HG02981 (cell line): ENCODE results near the gene FLG.
"Not testable (repeated sequence)": the region's sequence is repeated elsewhere in the genome, so short reads cannot be mapped to it uniquely, and the experiment has no call there.

Experiments used
- ATAC-seq: cut with Tn5 transposase; IDR thresholded peaks from one replicate; pipeline ENCODE4 v1.9.1; 2021; ENCODE audit warnings: mild to moderate bottlenecking, moderate library complexity; ENCODE audit not compliant: unreplicated experiment

The FLG gene

DNA sequence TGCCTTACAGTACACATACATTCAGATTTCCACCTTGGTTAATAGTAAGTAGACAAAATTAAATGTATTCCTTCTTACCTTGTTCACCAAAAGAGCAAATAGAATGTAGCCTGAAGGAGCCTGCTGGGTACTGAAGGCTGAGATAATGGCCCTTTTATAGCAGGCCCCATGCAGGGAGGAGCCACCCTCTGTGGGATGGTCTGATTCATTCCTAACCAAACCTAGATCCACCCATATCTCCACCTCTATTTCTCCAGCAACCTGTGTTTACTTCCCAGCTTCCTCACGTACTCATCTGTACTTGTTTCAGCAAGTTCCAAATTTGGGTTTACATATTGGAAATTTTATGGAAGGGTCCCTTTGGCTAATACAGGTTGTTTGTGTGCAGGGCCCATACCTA, at the start of gene FLG:
TSS of gene FLG (minus strand) at position 129 of the 400 bp plus-strand sequence. CDS start 9,783 bp downstream, outside the sequence.
- ATAC-seq = no peak

DNA sequence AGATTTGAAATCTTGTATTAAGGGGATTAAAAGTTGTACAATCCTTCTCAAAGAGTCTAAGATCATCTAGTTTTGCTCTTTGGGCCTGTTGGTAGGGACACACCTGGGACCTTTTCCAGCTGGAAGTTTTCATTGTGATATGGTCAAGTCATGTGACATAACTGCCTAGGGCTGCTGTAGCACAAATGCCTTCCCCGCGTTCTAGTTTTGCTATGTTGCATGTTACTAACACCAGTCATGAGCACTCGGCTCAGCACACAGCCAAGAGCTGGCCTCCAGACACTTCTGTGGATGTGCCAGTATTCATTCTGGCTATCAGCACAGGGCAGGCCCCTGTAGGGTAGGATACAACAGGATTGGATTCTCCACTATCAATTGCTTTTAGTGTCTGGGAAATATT, 49.4 kb upstream of the FLG start:
- no peak for ATAC-seq

- ATAC-seq = no peak
Observed at GRCh38 chr1:152372672-152373071, 47.6 kb upstream of the FLG start.

GRCh38 chr1:152367436-152367835, 42.4 kb upstream of the FLG start:
- no peak for ATAC-seq

DNA sequence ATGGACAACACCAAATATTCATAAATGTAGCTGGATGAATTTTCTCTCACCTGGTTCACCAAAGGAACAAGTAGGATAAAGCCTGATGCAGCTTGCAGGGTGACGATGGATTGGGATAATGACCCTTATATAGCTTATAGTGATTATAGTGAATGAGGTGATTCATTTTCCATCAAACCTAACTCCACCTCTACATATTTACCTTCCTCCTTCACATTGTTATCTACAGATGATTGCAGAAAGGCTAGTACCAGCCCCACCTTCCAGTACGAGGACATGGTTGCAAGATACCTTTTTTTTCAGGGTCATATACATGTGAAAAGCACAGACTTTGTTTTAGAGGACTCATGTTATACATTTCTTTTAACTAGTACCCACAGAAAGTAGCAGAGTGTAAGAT, 34.9 kb upstream of the FLG start, which contains the start of gene FLG2:
TSS of gene FLG2 (minus strand) at position 101 of the 400 bp plus-strand sequence. CDS start 1,122 bp downstream, outside the sequence.
- no peak for ATAC-seq

- no peak for ATAC-seq
Observed at GRCh38 chr1:152356736-152357135, 31.7 kb upstream of the FLG start.

- ATAC-seq = no peak
Observed at GRCh38 chr1:152349611-152350010, 24.6 kb upstream of the FLG start.

DNA sequence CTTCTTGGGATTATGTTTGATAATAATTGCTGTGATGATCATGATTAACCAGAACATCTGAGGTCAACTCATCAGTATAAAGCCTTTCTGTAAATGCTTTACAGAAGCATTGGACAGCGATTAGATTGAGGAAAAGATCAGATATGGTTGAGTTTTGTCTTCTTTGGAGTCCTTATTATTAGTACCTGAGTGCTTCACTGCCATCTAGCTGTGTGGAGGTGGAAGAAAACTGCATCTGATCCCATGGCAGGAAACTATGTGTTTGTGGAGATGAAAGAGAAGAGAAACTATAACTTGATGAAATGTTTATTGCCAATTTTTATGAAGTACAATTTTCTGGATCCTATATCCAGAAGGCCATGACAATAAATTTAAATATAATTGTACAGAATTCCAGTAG, 23.4 kb upstream of the FLG start:
- no peak for ATAC-seq

DNA sequence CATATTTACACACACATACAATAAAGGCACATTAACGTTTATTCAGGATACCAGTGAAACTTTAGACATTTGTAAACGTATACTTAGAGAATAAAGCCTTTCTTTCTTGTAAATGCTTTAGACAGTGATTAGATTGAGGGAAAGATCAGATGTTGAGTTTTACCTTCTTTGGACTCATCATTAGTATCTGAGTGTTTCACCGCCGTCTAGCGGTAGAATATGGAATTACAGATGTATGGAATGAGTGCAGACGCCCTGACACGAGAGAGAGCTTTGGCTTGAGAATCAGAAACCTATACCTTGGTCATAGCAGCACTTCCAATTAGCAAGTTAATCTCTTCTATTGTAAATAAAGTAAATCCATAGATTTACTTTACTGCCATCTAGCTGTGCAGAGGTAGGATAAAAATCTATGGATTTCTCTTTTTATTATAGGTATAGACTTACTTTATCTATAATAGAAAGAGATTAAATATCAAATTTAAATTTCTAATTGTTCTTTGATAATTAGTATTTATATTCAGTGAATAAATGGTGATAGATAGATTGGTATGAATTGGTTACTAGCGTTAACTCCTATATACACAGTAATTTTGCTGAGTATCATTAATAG, 22.2 kb upstream of the FLG start:
- ATAC-seq = no peak

- no peak for ATAC-seq
Observed at GRCh38 chr1:152344438-152344837, 19.4 kb upstream of the FLG start.

- no peak for ATAC-seq
Observed at GRCh38 chr1:152343006-152343405, 18.0 kb upstream of the FLG start.

- no peak for ATAC-seq
Observed at GRCh38 chr1:152335399-152335798, 10.4 kb upstream of the FLG start.

DNA sequence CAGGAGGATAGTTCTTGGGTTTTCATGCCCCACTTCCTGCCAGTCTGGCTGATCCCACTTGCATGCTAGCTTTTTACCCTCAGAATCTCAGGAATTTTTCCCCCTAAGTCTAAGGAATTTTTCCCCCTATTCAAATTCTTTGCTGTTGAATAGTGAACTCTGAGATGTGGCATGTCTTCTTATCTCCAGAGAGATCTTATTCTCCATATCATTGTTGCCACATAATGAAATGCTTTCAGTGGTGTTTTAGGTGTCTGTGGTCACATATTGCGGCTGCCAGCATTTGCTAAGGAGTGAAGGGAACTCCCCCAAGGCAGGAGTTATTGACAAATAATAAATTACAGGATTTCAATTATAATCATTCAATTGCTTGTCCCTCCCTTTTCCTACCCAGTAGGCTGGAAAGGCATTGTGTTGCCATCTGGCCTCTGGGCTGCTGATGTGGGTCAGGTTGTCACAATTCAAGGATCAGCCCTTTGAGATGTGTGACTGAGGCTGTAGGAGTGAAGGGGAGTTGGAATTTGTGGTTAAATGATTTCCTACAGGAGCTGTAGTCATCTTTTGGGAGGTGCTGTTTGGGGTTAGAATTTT, 3.9 kb upstream of the FLG start:
- no peak for ATAC-seq

DNA sequence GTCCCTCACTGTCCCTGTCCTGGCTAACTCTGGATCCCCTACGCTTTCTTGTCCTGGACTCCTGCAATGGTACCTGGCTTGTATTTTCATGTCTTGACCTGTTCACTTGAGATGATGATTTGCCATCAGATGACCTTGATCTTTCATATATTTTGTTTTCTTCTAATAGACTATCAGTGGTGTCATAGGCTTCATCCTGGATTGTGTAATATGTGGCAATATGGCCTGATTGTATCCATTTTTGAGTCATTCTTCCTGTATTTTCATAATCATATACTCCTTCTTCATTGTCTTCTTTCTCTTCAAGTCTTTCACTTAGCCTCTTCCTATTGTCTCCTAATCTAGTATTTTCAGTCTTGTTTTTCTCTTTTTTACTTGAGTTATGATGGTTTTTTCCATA, 11.1 kb downstream of the FLG start:
- no peak for ATAC-seq

- ATAC-seq = no peak
Observed at GRCh38 chr1:152313319-152313801, 11.7 kb downstream of the FLG start.

DNA sequence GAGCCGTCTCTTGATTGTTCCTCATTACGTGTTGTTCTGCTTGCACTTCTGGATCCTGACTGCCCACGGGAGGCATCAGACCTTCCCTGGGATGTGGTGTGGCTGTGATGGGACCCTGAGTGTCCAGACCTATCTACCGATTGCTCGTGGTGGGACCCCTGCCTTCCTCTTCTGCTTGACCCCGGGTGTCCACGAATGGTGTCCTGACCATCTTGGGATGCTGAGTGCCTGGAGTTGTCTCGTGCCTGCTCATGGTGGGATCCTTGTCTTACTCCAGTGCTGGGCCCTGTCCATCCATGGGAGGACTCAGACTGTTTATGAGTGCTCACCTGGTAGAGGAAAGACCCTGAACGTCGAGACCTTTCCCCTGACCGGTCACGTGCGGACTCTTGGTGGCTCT, 12.9 kb downstream of the FLG start:
- ATAC-seq = not testable (repeated sequence)

GRCh38 chr1:152309955-152310354, 15.1 kb downstream of the FLG start:
- no peak for ATAC-seq

DNA sequence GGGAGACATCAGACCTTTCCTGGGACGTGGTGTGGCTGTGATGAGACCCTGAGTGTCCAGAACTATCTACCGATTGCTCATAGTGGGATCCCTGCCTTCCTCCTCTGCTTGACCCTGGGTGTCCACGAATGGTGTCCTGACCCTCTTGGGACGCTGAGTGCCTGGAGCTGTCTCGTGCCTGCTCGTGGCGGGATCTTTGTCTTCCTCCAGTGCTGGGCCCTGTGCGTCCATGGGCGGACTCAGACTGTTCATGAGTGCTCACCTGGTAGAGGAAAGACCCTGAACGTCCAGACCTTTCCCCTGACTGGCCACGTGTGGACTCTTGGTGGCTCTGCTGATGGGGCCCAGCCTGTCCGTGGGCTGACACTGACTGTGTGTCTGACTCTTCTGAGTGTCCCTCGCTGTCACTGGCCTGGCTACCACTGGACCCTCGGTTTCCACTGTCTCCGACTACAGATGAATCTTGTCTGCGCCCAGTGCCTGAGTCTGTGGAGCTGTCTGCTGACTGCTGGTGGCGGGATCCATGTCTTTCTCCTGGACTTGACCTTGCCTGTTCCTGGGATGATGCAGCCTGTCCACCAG, 15.6 kb downstream of the FLG start:
- not testable (repeated sequence) for ATAC-seq

DNA sequence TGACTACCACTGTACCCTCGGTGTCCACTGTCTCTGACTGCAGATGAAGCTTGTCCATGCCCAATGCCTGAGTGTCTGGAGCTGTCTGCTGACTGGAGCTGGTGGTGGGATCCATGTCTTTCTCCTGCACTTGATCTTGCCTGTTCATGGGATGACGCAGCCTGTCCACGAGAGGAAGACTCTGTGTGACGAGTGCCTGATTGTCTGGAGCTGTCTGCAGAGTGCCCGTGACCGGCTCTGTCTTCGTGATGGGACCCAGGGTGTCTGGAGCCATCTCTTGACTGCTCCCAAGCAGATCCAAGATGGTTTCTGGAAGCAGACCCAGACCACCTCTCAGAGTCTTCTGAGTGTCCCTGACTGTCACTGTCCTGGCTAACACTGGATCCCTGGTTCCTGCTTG, 16.3 kb downstream of the FLG start:
- ATAC-seq = not testable (repeated sequence)

- ATAC-seq = not testable (repeated sequence)
Observed at GRCh38 chr1:152307970-152308369, 17.1 kb downstream of the FLG start.

GRCh38 chr1:152306123-152306522, 18.9 kb downstream of the FLG start:
- not testable (repeated sequence) for ATAC-seq

- not testable (repeated sequence) for ATAC-seq
Observed at GRCh38 chr1:152304773-152305172, 20.3 kb downstream of the FLG start.
